ENCODE data around the gene OCA2. TPM values are rescaled to one million over a fixed set of nuclear protein-coding genes. Genes with fewer than 3 reads are reported as not detected.
A peak's percentile ranks its signal among the peaks of the same experiment; 100 is the strongest.
"Not testable (repeated sequence)": the region's sequence is repeated elsewhere in the genome, so short reads cannot be mapped to it uniquely, and the experiment has no call there.

The OCA2 gene
- total RNA-seq, 1 donor from 2014 or later: 0.26 TPM

GRCh38 chr15:27767918-27768640 lies 331.0 kb downstream of the OCA2 start:
- FAIRE-seq (no peak), DNase-seq (ENCODE audit: low read depth) (no peak)
- no peak for TF ChIP-seq CTCF (IDR thresholded peaks at IDR 0.05; ENCODE audit: insufficient read depth, low read length, severe bottlenecking)
- Histone ChIP-seq H3K36me3 (ENCODE audit: control insufficient read depth, insufficient read depth, low read length) (no peaks in the 10 kb centered on the region), H3K27me3 (ENCODE audit: control insufficient read depth, insufficient read depth, low read length) (no peaks in the 10 kb centered on the region), H3K4me3 (ENCODE audit: low read depth, low read length) (no peak overlapping the region)

GRCh38 chr15:27767430-27767829 lies 331.7 kb downstream of the OCA2 start:
- H3K27me3 ChIP-seq (ENCODE audit: control insufficient read depth, insufficient read depth, low read length); DNase-seq (ENCODE audit: low read depth); FAIRE-seq; H3K36me3 ChIP-seq (ENCODE audit: control insufficient read depth, insufficient read depth, low read length); H3K4me3 ChIP-seq (ENCODE audit: low read depth, low read length): not testable (repeated sequence)

- no peak for DNase-seq (ENCODE audit: low read depth)
- no peak for FAIRE-seq
- Histone ChIP-seq H3K27me3 (ENCODE audit: control insufficient read depth, insufficient read depth, low read length) (no peaks in the 10 kb centered on the region), H3K36me3 (ENCODE audit: control insufficient read depth, insufficient read depth, low read length) (no peaks in the 10 kb centered on the region), H3K4me3 (ENCODE audit: low read depth, low read length) (no peak overlapping the region)
- TF ChIP-seq CTCF (IDR thresholded peaks at IDR 0.05; ENCODE audit: insufficient read depth, low read length, severe bottlenecking): no peak
Observed at GRCh38 chr15:27764339-27764738, 334.8 kb downstream of the OCA2 start.

GRCh38 chr15:27763514-27763913 lies 335.6 kb downstream of the OCA2 start:
- no peak for TF ChIP-seq CTCF (IDR thresholded peaks at IDR 0.05; ENCODE audit: insufficient read depth, low read length, severe bottlenecking)
- no peak for FAIRE-seq
- Histone ChIP-seq H3K36me3 (ENCODE audit: control insufficient read depth, insufficient read depth, low read length) (no peaks in the 10 kb centered on the region), H3K4me3 (ENCODE audit: low read depth, low read length) (no peak overlapping the region), H3K27me3 (ENCODE audit: control insufficient read depth, insufficient read depth, low read length) (no peaks in the 10 kb centered on the region)
- no peak for DNase-seq (ENCODE audit: low read depth)

GRCh38 chr15:27762471-27762870 lies 336.6 kb downstream of the OCA2 start:
- TF ChIP-seq CTCF (IDR thresholded peaks at IDR 0.05; ENCODE audit: insufficient read depth, low read length, severe bottlenecking): no peak
- H3K36me3 ChIP-seq (ENCODE audit: control insufficient read depth, insufficient read depth, low read length): no peaks in the 10 kb centered on the region
- DNase-seq (ENCODE audit: low read depth) (no peak), FAIRE-seq (no peak)
- H3K4me3 ChIP-seq (ENCODE audit: low read depth, low read length): no peak overlapping the region
- no peaks in the 10 kb centered on the region for H3K27me3 ChIP-seq (ENCODE audit: control insufficient read depth, insufficient read depth, low read length)

- no peak for TF ChIP-seq CTCF (IDR thresholded peaks at IDR 0.05; ENCODE audit: insufficient read depth, low read length, severe bottlenecking)
- Histone ChIP-seq H3K36me3 (ENCODE audit: control insufficient read depth, insufficient read depth, low read length) (no peaks in the 10 kb centered on the region), H3K27me3 (ENCODE audit: control insufficient read depth, insufficient read depth, low read length) (no peaks in the 10 kb centered on the region), H3K4me3 (ENCODE audit: low read depth, low read length) (no peak overlapping the region)
- FAIRE-seq (no peak), DNase-seq (ENCODE audit: low read depth) (peak; percentile 33)
Observed at GRCh38 chr15:27757052-27757451, 342.1 kb downstream of the OCA2 start.
